GM23338 (cell line): ENCODE measurements around the gene CTNND2. TPM values are rescaled to one million over a fixed set of nuclear protein-coding genes. Genes with fewer than 3 reads are reported as not detected.

ENCODE experiments used
- ATAC-seq: fragments of 200-7000 bp; cut with Tn5 transposase; 3 replicates; pipeline ENCODE4 v1.9.1; 2020
- DNase-seq: peaks from one replicate; pipeline ENCODE4 v3.0.0-alpha.2; 2015; ENCODE audit warnings: low spot score
- H2AFZ ChIP-seq: fragments of 200-600 bp; sonication (generic); 2 replicates; pipeline ENCODE4 v1.8.0; 2016; ENCODE audit warnings: antibody characterized with exemption, mild to moderate bottlenecking, moderate library complexity
- H3F3A ChIP-seq: fragments of 200-600 bp; sonication (generic); replicated peaks from 2 replicates; pipeline ENCODE4 v1.8.0; 2017; ENCODE audit warnings: antibody characterized with exemption, mixed run types, low read depth
- H3K27ac ChIP-seq: fragments of 200-600 bp; sonication (generic); 2 replicates; pipeline ENCODE4 v1.6.1; 2016; ENCODE audit warnings: low read depth
- H3K27me3 ChIP-seq: fragments of 200-600 bp; sonication (generic); 2 replicates; pipeline ENCODE4 v1.8.0; 2016; ENCODE audit warnings: mild to moderate bottlenecking, mixed run types, moderate library complexity; ENCODE audit not compliant: insufficient read depth
- H3K36me3 ChIP-seq: fragments of 200-600 bp; sonication (generic); 2 replicates; pipeline ENCODE4 v1.8.0; 2016; ENCODE audit warnings: mild to moderate bottlenecking; ENCODE audit not compliant: insufficient read depth
- H3K4me1 ChIP-seq: fragments of 200-600 bp; sonication (generic); 2 replicates; pipeline ENCODE4 v1.8.0; 2016; ENCODE audit warnings: mild to moderate bottlenecking, moderate library complexity; ENCODE audit not compliant: insufficient read depth
- H3K4me2 ChIP-seq: fragments of 200-600 bp; sonication (generic); 2 replicates; pipeline ENCODE4 v1.7.1; 2017; ENCODE audit warnings: mixed run types
- H3K4me3 ChIP-seq: fragments of 200-600 bp; sonication (generic); 2 replicates; pipeline ENCODE4 v1.6.1; 2016; ENCODE audit warnings: mixed run types
- H3K79me2 ChIP-seq: fragments of 200-600 bp; sonication (generic); replicated peaks from 2 replicates; pipeline ENCODE4 v1.8.0; 2017; ENCODE audit warnings: mild to moderate bottlenecking; ENCODE audit not compliant: insufficient read depth
- H3K9me2 ChIP-seq: fragments of 200-600 bp; sonication (generic); 2 replicates; pipeline ENCODE4 v1.8.0; 2017; ENCODE audit not compliant: insufficient read depth
- H4K20me1 ChIP-seq: fragments of 200-600 bp; sonication (generic); replicated peaks from 2 replicates; pipeline ENCODE4 v1.8.0; 2017; ENCODE audit warnings: mild to moderate bottlenecking; ENCODE audit not compliant: insufficient read depth
- H3K27ac Mint-ChIP-seq: 2 replicates; pipeline ENCODE4 v1.8.0; 2020; ENCODE audit warnings: inconsistent platforms, mild to moderate bottlenecking, moderate library complexity, mixed read lengths
- H3K27me3 Mint-ChIP-seq: 3 replicates; pipeline ENCODE4 v1.8.0; 2022; ENCODE audit warnings: low read depth, mild to moderate bottlenecking, moderate library complexity, mixed read lengths, inconsistent platforms; ENCODE audit not compliant: insufficient read depth, poor library complexity
- H3K36me3 Mint-ChIP-seq: 3 replicates; pipeline ENCODE4 v1.8.0; 2021; ENCODE audit warnings: low read depth, mild to moderate bottlenecking, inconsistent platforms, moderate library complexity, mixed read lengths
- H3K4me1 Mint-ChIP-seq: 3 replicates; pipeline ENCODE4 v1.8.0; 2020; ENCODE audit warnings: mild to moderate bottlenecking, inconsistent platforms, mixed read lengths
- H3K4me3 Mint-ChIP-seq: 3 replicates; pipeline ENCODE4 v1.8.0; 2021; ENCODE audit warnings: moderate library complexity, mild to moderate bottlenecking, inconsistent platforms, mixed read lengths
- H3K9me3 Mint-ChIP-seq: 3 replicates; pipeline ENCODE4 v1.8.0; 2020; ENCODE audit warnings: moderate library complexity, mild to moderate bottlenecking, inconsistent platforms, mixed read lengths
- CREB1 ChIP-seq: fragments of 250-450 bp; sonication (Bioruptor Pico); IDR thresholded peaks from 2 replicates; pipeline ENCODE4 v1.5.0; 2020; ENCODE audit warnings: low read depth, mild to moderate bottlenecking, moderate library complexity
- CTCF ChIP-seq, 2 experiments: fragments of 200-600 bp in 1 of 2; sonication (generic) in 1 of 2; conservative IDR thresholded peaks; 2 replicates each; pipeline versions ENCODE4 v1.5.1 to v1.6.1; 2016 to 2017; ENCODE audit warnings: antibody characterized with exemption in 2 of 2, low read depth in 2 of 2, mild to moderate bottlenecking in 2 of 2, moderate library complexity in 1 of 2
- ETS1 ChIP-seq: IDR thresholded peaks from 2 replicates; pipeline ENCODE4 v1.6.1; 2016; ENCODE audit warnings: antibody characterized with exemption
- EZH2phosphoT487 ChIP-seq: fragments of 200-600 bp; sonication (generic); IDR thresholded peaks from one replicate; pipeline ENCODE4 v1.8.1; 2018; ENCODE audit warnings: antibody characterized with exemption; ENCODE audit not compliant: unreplicated experiment
- ZNF114 ChIP-seq: fragments of 250-450 bp; sonication (Bioruptor Pico); IDR thresholded peaks from 2 replicates; pipeline ENCODE4 v1.5.0; 2020; ENCODE audit warnings: mild to moderate bottlenecking, moderate library complexity
- ZNF331 ChIP-seq: fragments of 250-450 bp; sonication (Bioruptor Pico); IDR thresholded peaks from 2 replicates; pipeline ENCODE4 v1.5.0; 2020; ENCODE audit warnings: low read depth, mild to moderate bottlenecking, moderate library complexity
- ZNF462 ChIP-seq: fragments of 250-450 bp; sonication (Bioruptor Pico); IDR thresholded peaks from 2 replicates; pipeline ENCODE4 v1.5.0; 2020; ENCODE audit warnings: mild to moderate bottlenecking, moderate library complexity
- polyA plus RNA-seq: library from polyadenylated mRNA; unstranded; fragments of >200 nt; fragmentation: Nextera tagmentation; extraction: Ambion mirVana; gene quantifications from 2 replicates; pipeline ENCODE4 v1.2.1, GENCODE V29; 2016
- total RNA-seq: library from RNA; depleted of rRNA; stranded (reverse); fragments of >200 nt; shearing (Covaris generic); gene quantifications from 2 replicates; pipeline ENCODE4 v1.2.3, GENCODE V29; 2014

Gene CTNND2
- total and polyA plus RNA-seq, 2 experiments from 2014 or later = 5.1 to 7.0 TPM

GRCh38 chr5:11383506-11384095 is 520.6 kb downstream of the CTNND2 start (continued):
- no peak for TF ChIP-seq ZNF114 (CRISPR knock-in tag)
- TF ChIP-seq ETS1 = no peak
- no peak for TF ChIP-seq EZH2phosphoT487
- no peak for TF ChIP-seq ZNF331
- no peak for TF ChIP-seq CTCF (conservative IDR thresholded peaks at IDR 0.05; ENCODE audit: low read depth in 2 of 2)

GRCh38 chr5:11378461-11378860 is 525.8 kb downstream of the CTNND2 start:
- Histone ChIP-seq H3K36me3 (no peaks in the 10 kb centered on the region), H3K27ac (no peak overlapping the region), H3K4me2 (no peak overlapping the region), H4K20me1 (no peaks in the 10 kb centered on the region), H3K79me2 (no peaks in the 10 kb centered on the region), H3K9me2 (peaks cover 5% of the 10 kb centered on the region; the same call in 1 of the 2 replicates), H3F3A (no peaks in the 10 kb centered on the region), H2AFZ (no peak overlapping the region), H3K4me3 (no peak overlapping the region), H3K4me1 (peaks cover 13% of the 10 kb centered on the region), H3K27me3 (peaks cover 10% of the 10 kb centered on the region)
- no peaks in the 10 kb centered on the region for H3K9me3 Mint-ChIP-seq
- H3K36me3 Mint-ChIP-seq = no peaks in the 10 kb centered on the region
- no peak overlapping the region for H3K4me3 Mint-ChIP-seq
- H3K27me3 Mint-ChIP-seq = peaks cover 12% of the 10 kb centered on the region
- no peak for ATAC-seq
- DNase-seq = no peak
- H3K27ac Mint-ChIP-seq = no peak overlapping the region
- H3K4me1 Mint-ChIP-seq = peaks cover 23% of the 10 kb centered on the region
- TF ChIP-seq CTCF (conservative IDR thresholded peaks at IDR 0.05; ENCODE audit: low read depth in 2 of 2) = no peak
- no peak for TF ChIP-seq ZNF462 (CRISPR knock-in tag)
- TF ChIP-seq ETS1 = no peak
- no peak for TF ChIP-seq ZNF114 (CRISPR knock-in tag)
- no peak for TF ChIP-seq CREB1 (CRISPR knock-in tag)
